ENCODE results near the gene NAGK.
"Not testable (repeated sequence)": the region's sequence is repeated elsewhere in the genome, so short reads cannot be mapped to it uniquely, and the experiment has no call there.

The NAGK gene

DNA sequence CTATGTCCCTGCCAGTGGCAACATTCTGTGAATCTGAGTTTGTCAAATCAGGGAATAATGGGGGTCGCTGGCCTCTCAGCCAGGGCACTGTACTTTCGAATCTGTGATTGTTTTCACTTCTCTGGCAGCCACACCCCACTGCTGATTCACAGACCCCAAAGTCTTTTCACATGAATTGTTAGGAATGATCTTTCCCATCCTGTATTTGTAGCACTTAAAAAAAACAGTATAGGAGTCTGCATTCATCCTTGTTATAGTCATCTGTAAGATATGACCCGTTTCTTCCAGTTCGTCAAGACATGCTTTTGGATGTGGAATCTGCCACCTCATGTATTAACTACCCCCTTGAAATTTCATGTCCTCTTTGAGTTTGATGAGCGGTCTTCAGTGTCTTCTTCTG lies 928 bp downstream of the NAGK start:
- DNase-seq (ENCODE audit: low read depth in 2 of 2), result no peak

DNA sequence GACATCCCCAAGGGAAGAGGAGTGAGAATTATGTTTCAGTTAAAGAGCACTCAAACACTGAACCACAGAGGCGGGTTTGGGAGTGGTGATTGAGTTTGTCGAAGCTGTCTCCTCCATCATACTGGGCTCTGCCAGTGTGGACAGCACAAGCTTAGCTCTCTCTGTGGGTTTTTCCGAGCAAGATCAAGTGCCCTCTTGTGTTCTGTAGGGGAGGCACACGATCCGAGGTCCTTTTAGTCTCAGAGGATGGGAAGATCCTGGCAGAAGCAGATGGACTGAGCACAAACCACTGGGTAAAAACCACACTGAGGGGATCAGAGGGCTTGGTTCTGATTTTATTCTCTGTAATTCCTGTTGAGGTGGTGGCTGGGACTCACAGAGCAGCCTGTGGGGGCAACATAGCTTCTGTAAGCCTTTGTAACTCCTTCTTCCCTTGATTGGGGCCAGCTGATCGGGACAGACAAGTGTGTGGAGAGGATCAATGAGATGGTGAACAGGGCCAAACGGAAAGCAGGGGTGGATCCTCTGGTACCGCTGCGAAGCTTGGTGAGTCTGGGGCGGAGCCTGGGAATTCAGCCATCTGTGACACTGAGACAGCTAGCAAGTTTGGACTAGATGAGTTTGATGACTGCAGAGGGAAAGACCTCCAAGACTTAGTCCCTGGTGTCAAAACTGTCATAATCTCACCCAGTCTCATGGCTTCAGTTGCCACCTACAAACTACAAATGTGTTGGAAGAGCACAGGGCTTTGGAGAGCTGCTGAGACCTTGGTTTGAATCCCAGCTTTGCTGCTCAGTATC lies 2.0 kb downstream of the NAGK start:
- DNase-seq (ENCODE audit: low read depth in 2 of 2), result no peak

DNA sequence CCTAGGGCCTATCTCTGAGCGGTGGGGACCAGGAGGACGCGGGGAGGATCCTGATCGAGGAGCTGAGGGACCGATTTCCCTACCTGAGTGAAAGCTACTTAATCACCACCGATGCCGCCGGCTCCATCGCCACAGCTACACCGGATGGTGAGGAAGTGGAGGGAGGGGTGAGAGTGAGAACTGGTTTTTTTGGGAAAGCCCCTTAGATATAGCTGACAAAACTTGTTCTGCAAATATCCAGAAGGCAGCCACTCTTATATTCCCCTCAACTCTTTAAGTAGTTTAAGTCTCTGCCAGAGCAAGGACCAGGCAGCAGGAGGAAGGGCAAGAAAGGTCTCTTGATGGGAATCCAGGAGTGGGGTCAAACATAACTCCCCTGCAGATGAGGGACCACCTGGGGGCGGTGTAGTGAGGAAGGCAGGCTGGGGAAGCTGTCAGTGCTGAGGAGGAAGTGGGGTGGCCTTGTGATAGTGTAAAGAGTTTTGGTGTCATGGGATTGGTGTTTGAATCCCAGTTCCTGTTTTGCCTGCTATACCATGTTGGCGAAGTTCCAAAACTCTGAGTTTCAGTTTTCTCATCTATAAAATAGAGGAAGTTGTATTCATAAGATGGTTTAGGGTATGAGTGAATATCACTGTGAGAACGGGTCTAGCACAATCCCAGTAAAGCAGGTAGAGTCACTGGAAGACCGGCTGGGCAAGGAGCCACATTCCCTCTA lies 3.4 kb downstream of the NAGK start:
- DNase-seq (ENCODE audit: low read depth in 2 of 2), result peak; percentile 10 to 24

DNA sequence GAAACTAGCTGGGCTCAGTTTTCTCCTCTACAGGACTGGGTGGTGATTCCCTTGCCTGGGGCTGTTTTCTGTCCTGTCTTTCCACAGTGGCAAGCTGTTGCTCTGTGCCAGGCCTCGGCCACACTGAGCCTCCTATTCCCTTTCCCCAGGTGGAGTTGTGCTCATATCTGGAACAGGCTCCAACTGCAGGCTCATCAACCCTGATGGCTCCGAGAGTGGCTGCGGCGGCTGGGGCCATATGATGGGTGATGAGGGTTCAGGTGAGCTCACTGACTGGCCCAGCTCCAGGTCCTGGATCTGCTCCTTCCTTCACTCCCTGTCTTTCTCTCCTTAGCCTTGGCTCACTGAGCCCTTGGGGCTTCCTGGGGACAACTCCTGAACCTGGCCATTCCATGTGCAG lies 4.0 kb downstream of the NAGK start:
- DNase-seq (ENCODE audit: low read depth in 2 of 2), result no peak

DNA sequence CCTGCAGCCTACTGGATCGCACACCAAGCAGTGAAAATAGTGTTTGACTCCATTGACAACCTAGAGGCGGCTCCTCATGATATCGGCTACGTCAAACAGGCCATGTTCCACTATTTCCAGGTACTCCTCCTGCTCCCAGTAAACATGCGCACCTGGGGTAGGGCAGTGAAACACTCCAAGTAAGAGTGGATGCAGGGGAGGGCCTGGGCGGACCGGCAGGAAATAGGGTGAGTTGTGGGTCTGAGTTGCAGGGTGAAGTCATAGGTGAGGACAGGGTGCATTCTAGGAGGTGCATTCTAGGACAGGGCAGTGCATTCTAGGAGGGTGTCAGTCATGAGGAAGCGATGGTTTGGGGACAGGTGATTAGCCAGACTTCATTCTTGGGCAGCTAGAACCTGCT lies 5.0 kb downstream of the NAGK start:
- DNase-seq (ENCODE audit: low read depth in 2 of 2), result no peak

DNA sequence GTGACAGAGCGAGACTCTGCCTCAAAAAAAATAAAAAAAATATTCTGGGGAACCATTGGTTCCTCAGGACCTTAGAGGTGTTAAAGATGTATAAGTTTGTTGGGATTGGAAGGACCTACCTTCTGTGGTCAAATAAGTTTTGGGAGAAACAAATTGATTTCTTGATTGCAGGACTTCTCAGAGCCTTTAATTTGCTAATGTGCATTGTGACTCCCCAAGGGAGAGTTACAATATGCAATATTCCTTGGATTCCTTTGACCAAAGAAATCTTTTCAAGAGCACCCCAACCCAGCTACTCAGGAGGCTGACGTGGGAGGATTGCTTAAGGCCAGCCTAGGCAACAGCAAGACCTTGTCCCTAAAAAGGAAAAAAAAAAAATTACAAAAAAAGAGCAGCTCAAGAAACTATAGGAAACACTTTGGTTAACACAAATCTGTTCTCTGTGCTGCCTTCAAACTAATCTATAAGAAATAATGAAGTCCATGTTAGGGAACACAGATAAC lies 6.5 kb downstream of the NAGK start:
- no peak for DNase-seq (ENCODE audit: low read depth in 2 of 2)

DNA sequence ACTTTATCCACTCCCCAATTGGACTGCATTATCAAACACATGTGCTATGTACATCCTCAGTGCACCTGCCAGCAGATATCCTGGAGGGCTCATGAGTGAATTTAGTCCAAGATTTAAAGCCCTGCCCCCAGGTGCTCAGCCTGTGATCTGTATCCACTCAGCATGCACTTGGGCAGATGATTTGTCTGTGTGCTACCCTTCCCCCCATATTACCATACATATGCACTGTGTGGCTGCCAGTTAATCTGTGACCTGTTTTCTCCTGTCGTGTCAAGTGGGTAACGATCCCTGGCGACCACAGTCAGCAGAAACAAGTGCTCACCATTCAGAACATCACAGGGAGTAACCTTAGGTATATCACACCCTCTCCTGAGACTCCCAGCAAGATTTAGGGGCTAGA lies 10.2 kb downstream of the NAGK start:
- no peak for DNase-seq (ENCODE audit: low read depth in 2 of 2)

DNA sequence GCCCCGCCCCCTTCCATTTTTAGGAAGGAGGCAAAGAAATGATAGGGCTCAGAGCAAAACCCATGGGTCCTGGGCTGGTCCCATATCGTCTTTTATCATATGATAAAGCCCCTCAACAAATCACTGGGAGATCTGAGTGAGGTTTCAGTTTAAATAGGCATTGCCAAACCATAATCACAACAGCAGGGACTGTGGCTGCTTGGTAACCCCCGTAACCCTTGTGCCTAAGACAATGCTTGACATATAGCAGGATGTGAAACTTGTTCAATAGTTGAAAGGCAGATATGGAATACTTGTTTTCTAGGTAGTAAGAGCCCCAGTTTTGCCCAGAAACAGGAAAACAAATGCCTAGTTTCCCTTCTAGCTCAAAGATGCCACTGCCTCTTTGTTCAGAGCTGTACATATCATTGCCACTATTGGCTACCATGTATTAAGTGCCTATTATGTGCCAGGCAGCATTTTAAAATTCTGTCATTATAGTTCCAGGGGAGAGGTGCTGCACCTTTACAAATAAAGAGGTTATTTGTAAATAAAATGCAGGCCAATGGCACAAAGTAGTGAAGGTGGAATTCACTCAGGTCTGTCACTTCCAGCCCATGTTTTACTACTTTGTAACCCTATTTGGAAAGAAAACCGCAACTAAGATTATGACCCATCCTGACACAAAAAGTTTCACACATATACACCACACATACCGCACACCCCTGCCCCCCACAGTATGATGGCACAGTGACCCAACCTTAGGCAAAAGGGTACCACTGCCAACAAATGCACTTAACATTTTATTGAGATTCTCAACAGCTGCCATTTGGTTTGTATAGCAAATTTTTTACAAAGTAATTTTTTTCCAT lies 14.2 kb downstream of the NAGK start:
- DNase-seq (ENCODE audit: low read depth in 2 of 2), result peak in 1 of 2 donors; percentile 11

DNA sequence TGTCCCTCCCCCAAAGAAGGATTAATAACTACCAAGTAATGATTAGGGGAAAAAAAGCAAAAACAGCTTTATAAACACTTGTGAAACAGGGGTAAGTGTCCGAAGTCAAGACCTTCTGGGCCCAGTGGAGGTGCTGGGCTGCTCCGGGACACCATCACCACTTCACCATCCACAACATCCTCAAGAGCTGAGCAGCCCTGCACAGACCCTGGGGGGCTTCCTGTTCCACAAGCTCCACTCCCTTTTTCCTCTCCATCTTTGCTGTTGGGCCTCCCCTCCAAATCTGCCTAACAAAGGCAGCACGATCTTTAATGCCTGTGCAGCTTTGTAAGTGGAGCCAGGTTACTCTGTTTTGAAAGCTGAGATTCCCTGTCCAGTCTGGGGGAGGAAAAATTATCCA lies 14.8 kb downstream of the NAGK start:
- not testable (repeated sequence) for DNase-seq (ENCODE audit: low read depth in 2 of 2)

DNA sequence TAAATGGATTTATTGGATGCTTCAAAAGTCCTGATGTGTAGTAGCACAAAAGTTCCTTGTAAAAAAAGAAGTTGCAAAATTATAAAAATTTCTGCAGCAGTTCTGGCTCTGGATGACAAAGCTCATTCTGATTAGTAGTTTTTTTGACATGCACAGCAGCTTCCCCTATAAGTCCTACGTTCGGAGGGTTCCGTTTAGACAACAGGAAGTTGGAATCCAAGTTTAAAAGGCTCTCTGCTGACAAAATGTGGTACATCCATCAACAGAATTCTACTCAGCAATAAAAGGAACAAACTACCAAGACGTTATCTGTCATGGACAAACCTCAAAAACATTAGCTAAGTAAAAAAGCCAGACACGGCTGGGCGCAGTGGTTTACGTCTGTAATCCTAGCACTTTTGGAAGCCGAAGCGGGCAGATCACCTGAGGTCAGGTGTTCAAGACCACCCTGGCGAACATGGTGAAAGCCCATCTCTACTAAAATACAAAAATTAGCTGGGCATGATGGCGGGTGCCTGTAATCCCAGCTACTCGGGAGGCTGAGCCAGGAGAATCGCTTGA lies 15.4 kb downstream of the NAGK start:
- not testable (repeated sequence) for DNase-seq (ENCODE audit: low read depth in 2 of 2)

DNA sequence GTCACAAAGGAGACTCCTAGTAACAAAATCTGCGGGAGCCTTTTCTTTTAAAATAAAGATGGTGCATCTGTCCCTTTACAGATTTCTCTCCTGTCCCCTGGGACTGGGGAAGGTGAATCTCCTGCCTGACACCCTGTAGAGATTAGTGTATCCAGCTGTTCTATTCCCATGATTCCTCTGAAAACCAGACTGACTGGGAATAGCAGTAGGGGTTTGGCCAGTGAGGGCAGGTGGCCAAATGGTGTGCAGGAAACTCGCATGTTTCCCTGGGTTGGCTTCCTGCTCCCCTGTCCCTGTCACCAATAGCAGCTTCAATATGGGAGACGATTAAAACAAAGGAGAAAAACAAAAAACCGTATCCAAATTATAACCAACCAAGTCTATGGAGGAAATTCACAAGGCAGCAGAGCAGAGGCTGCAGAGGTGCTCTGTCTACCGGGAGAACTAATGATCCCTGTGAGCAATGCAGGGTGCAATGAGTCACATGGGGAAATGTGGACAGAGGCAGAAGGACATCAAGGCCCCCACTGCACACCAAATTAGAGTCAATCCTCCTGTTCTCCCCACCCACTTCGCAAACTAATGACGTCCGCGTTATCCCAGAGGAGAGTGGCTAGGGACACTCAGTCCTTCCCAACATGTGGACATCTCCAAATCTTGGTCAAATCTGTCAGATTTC lies 17.0 kb downstream of the NAGK start:
- not testable (repeated sequence) for DNase-seq (ENCODE audit: low read depth in 2 of 2)

DNA sequence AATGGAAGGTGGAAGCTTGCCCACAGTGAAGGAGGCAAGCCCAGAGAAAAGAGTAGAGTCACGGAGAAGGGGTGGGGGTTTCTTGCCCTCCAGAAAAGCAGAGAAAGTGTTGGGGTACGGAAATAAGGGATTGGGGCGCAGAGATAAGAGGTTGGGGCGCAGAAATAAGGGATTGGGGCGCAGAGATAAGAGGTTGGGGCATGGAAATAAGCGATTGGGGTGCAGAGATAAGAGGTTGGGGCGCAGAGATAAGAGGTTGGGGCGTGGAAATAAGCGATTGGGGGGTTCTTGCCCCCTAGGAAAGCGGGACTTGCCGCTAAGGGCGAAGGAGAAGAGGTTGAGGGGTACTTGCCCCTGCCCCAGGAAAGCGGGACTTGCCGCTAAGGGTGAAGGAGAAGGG lies 21.0 kb downstream of the NAGK start:
- DNase-seq (ENCODE audit: low read depth in 2 of 2), result not testable (repeated sequence)

DNA sequence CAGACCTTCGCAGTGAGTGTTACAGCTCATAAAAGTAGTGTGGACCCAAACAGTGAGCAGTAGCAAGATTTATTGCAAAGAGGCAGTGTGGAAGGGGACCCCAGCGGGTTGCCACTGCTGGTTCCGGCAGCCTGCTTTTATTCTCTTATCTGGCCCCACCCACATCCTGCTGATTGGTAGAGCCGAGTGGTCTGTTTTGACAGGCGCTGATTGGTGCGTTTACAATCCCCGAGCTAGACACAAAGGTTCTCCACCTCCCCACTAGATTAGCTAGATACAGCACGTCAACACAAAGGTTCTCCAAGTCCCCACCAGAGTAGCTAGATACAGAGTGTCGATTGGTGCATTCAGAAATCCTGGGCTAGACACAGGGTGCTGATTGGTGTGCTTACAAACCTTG lies 23.4 kb downstream of the NAGK start:
- not testable (repeated sequence) for DNase-seq (ENCODE audit: low read depth in 2 of 2)

DNA sequence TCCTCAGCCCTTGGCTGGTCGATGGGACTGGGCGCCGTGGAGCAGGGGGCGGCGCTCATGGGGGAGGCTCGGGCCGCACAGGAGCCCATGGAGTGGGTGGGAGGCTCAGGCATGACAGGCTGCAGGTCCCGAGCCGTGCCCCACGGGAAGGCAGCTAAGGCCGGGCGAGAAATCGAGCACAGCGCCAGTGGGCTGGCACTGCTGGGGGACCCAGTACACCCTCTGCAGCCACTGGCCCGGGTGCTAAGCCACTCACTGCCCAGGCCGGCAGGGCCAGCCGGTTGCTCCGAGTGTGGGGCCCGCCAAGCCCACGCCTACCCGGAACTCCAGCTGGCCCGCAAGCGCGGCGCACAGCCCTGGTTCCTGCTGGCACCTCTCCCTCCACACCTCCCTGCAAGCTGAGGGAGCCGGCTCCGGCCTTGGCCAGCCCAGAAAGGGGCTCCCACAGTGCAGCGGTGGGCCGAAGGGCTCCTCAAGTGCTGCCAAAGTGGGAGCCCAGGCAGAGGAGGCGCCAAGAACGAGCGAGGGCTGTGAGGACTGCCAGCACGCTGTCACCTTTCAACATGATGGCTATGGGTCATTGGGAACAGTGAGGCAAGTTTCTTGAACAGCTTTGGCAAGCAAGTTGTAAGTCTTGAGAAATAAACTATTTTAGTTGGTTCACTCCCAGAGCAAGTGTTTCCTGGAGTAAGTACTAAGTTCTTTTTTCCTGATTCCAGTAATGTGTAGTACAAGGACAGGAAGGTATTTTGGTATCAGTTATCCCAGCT lies 24.2 kb downstream of the NAGK start:
- not testable (repeated sequence) for DNase-seq (ENCODE audit: low read depth in 2 of 2)

DNA sequence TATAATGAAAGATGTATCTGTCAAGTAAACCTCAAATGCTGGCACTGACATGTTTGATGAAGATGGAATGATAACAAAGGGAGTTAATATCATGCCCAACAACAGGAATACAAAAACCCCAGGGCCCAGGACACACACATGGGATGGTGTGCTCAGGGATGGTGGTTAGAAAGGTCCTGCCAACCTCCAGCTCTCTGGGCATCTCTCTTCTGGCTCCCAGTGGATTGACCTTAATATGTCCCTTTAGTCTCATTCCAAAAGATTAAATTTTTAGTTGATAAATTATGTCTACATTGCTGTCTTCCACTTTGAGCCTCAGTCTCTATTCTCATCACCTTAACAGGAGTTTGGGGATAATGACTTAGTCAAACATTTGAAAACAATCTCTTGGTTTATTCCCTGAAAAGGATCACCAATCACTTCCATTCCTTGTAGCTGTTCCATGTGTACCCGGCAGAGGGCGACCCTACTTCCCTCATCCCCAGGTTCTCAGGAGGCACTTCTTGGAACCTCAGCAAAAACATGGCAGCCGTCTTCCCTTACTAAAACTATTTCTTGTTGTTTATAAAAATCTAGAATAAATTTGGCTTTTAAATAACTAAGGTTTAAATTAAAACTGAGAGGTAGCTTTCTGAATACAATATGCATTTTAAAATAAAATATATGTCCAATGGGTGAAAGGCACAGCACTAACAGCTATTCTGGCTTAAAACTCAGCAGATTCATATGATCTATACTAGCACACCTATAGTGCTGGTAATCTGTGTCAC lies 31.9 kb downstream of the NAGK start:
- no peak for DNase-seq (ENCODE audit: low read depth in 2 of 2)

DNA sequence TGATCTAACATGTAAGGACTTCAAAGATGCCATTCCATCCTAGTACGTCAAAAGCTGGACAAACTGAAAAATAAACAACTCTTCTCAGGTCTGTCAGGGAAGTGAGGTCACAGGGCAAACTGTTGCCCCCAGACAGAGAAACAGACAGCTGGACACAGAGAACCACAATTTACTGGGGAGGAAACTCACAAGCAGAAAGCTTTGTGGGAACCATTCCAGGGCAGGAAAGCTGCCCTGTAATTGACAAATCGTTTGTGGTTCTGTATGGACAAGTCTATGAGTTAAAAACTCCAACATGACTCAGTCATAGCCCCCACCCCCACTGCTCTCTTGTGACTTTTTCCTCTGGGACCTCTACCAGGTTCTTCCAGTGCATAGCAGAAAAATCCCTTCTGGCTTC lies 33.2 kb downstream of the NAGK start:
- DNase-seq (ENCODE audit: low read depth in 2 of 2), result no peak

DNA sequence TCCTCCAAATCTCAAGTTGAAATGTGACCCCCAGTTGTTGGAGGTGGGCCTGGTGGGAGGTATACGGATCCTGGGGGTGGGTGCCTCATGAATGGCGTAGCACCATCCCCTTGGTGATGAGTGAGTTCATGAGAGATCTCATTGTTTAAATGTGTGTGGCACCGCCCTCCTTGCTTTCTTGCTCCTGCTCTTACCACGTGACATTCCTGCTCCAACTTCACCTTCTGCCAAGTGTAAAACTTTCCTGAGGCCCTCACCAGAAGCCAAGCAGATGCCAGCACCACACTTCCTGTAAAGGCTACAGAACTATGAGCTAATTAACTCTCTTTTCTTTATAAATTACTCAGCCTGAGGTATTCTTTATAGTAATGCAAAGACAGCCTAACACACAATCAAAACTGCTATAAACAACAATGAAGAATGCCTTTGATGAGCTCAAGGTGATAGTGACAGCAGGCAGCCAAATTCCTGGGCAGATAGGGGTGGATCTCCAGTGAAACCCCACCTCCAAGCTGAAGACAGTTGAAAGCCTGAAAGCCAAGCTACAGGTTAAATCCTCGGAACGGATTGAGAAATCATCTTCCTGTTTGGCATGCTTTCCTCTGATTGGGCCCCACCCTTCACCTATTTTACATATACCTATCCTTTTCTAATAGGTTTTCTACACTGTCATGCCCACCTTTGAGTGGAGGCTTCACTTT lies 34.7 kb downstream of the NAGK start:
- no peak for DNase-seq (ENCODE audit: low read depth in 2 of 2)

DNA sequence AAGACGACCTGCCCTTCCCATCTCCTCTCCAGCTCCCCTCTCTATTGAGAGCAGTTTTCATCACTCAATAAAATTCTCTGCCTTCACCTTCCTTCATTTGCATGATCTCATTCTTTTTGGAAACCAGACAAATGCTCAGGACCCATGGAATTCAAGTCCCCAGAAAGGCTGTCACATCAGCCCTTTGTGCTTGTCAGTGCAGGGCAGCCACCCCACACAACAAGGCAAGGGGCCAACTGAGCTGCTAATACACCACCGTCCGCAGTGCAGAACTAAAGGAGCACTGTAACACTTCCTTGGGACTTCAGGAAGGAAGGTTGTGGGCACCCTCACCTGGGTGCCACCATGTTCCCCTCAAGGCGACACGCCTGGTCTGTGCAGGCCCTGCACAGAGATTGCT lies 35.4 kb downstream of the NAGK start:
- no peak for DNase-seq (ENCODE audit: low read depth in 2 of 2)

DNA sequence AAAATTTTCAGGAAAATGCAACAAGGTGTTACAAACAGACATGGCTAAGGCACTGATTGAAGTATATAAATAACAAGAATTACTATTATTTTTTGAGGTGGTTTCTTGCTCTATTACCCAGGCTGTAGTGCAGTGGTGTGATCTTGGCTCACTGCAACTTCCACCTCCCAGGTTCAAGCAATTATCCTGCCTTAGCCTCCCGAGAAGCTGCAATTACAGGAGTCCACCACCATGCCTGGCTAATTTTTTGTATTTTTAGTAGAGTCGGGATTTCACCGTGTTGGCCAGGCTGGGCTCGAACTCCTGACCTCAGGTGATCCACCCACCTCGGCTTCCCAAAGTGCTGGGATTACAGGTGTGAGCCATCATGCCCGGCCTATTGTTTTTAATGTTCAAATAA lies 38.0 kb downstream of the NAGK start:
- not testable (repeated sequence) for DNase-seq (ENCODE audit: low read depth in 2 of 2)
